ENCODE measurements around the gene GNRH2. TPM values are rescaled to one million over a fixed set of nuclear protein-coding genes. Genes with fewer than 3 reads are reported as not detected.
"Not testable (repeated sequence)": the region's sequence is repeated elsewhere in the genome, so short reads cannot be mapped to it uniquely, and the experiment has no call there.

The GNRH2 gene
- total RNA-seq, 4 donors from 2014 or later: not detected

DNA sequence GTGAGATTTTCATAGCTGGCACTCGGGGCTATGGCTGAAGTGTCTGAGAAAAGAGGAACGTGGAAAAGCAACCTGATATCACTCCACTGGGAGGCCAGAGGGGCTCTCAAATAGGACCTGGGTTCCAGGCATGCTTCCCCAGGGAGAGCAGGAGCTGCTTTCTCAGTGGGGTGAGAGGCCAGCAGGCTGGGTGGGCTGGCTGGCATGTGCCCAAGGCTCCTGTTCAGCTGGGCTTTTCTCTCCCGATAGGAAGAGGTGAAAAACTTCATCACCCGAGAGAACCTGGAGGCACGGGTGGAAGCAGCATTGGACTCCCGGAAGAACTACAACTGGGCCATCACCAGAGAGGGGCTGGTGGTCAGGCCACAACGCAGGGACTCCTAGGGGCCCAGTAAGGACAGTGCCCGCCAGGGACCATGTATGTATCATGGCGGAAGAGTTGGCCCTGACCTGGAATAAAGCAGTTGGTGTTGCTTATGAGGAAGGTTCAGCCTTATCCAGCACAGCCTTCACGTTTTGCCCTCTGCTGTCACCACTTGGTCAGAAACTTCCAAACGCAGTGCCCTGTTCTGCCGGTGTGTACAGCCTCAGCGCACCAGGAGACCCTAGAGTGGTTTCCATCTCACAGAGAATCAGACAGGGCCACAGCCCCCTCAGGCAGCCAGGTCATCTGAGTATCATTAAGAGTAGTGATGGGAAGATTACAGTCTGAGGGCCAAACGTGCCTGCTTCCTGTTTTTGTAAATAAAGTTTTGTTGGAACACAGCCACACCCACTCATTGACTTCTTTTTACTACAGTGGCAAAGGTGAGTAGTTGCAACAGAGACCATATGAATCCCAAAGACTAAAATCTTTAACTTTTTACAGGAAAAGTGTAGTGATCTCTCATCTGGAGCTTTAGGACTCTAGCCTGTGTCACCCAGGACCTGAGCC, 4.3 kb downstream of the GNRH2 start:
- TF ChIP-seq, protein P1, sequence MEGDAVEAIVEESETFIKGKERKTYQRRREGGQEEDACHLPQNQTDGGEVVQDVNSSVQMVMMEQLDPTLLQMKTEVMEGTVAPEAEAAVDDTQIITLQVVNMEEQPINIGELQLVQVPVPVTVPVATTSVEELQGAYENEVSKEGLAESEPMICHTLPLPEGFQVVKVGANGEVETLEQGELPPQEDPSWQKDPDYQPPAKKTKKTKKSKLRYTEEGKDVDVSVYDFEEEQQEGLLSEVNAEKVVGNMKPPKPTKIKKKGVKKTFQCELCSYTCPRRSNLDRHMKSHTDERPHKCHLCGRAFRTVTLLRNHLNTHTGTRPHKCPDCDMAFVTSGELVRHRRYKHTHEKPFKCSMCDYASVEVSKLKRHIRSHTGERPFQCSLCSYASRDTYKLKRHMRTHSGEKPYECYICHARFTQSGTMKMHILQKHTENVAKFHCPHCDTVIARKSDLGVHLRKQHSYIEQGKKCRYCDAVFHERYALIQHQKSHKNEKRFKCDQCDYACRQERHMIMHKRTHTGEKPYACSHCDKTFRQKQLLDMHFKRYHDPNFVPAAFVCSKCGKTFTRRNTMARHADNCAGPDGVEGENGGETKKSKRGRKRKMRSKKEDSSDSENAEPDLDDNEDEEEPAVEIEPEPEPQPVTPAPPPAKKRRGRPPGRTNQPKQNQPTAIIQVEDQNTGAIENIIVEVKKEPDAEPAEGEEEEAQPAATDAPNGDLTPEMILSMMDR (IDR thresholded peaks at IDR 0.05): no peak
- TF ChIP-seq POLR2A (IDR thresholded peaks at IDR 0.05): no peak
- no peak for DNase-seq (ENCODE audit: low spot score in 2 of 2)
- intact Hi-C loops (cut with DNase I; ENCODE audit: low total_unique reads): loop anchor here (10.0 kb wide), 1 partner anchor 277 kb away; no protein-coding TSS in a partner anchor
- no peak overlapping the region for H3K4me3 ChIP-seq (ENCODE audit: low read depth, poor library complexity, severe bottlenecking)
- 82 to 84% methylated on average over 14 of the region's 14 CpGs for whole genome bisulfite sequencing, 2 donors

DNA sequence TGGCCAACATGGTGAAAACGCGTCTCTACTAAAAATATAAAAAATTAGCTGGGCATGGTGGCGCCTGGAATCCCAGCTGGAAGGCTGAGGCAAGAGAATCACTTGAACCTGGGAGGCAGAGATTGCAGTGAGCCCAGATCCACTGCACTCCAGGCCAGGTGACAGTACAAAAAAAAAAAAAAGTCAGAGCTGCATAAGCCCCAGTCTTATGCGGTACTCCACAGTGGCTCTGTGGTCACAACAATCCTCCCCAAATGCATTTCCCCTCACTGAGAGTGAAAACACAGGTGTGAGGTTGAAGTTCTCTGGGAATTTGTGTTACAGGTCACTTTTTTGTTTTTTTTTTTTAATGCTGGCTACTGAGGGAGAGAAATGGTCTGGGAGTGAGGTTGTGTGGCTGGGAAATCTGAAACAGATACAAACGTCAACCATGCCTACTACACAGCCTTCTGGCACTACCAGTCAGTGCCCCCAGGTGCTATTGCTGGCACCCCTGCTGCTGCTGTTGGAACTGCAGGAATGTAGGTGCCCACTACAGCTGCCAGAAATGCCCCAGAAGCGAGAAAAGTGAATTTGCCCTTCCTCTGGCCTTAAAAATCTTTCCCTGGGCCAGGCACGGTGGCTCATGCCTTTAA, 8.1 kb downstream of the GNRH2 start:
- intact Hi-C loops (cut with DNase I; ENCODE audit: low total_unique reads): no loop called here
- no peak for TF ChIP-seq POLR2A (IDR thresholded peaks at IDR 0.05)
- TF ChIP-seq, protein P1 (IDR thresholded peaks at IDR 0.05): no peak
- WGBS, 2 donors: 58 to 66% methylated on average over 7 of the region's 7 CpGs
- no peak overlapping the region for H3K4me3 ChIP-seq (ENCODE audit: low read depth, poor library complexity, severe bottlenecking)
- DNase-seq (ENCODE audit: low spot score in 2 of 2): no peak

DNA sequence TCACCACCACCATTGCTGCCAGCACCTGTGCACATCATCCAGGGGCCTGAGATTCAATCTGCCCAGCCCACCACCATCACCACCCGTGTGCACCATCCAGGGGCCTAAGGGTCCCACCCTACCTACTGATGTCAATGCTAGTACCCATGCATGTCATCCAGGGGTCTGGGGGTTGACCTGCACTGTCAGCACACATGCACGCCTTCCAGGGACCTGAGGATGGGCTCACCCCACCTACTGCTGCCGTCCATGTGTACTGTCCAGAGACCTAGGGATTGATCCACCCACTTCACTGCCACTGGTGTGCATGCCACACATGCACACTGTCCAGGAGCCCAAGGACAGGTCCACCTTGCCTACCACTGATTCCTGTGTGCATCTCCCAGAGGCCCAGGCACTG, 16.1 kb downstream of the GNRH2 start:
- 100% methylated on average over 2 of the region's 3 CpGs; no CpG with 5 or more reads in 1 of the 2 donors for WGBS, 2 donors
- TF ChIP-seq, protein P1 (IDR thresholded peaks at IDR 0.05): no peak
- no peak overlapping the region for H3K4me3 ChIP-seq (ENCODE audit: low read depth, poor library complexity, severe bottlenecking)
- intact Hi-C loops (cut with DNase I; ENCODE audit: low total_unique reads): no loop called here
- DNase-seq (ENCODE audit: low spot score in 2 of 2): no peak

DNA sequence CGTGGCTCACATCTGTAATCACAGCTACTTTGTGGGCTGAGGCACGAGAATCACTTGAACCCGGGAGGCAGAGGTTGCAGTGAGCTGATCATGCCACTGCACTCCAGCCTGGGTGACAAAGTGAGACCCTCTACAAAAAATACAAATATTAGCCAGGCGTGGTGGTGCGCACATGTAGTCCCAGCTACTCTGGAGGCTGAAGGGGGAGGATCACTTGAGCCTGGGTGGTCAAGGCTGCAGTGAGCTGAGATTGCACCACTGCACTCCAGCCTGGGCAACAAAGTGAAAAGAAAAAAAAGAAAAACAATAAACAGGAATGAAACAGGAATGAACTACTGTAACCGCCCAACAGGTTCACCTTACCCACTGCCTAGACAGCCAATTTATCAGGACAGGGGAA, 20.7 kb downstream of the GNRH2 start:
- intact Hi-C loops (cut with DNase I; ENCODE audit: low total_unique reads): not testable (repeated sequence)
- 85 to 92% methylated on average over 6 of the region's 6 CpGs for WGBS, 2 donors

DNA sequence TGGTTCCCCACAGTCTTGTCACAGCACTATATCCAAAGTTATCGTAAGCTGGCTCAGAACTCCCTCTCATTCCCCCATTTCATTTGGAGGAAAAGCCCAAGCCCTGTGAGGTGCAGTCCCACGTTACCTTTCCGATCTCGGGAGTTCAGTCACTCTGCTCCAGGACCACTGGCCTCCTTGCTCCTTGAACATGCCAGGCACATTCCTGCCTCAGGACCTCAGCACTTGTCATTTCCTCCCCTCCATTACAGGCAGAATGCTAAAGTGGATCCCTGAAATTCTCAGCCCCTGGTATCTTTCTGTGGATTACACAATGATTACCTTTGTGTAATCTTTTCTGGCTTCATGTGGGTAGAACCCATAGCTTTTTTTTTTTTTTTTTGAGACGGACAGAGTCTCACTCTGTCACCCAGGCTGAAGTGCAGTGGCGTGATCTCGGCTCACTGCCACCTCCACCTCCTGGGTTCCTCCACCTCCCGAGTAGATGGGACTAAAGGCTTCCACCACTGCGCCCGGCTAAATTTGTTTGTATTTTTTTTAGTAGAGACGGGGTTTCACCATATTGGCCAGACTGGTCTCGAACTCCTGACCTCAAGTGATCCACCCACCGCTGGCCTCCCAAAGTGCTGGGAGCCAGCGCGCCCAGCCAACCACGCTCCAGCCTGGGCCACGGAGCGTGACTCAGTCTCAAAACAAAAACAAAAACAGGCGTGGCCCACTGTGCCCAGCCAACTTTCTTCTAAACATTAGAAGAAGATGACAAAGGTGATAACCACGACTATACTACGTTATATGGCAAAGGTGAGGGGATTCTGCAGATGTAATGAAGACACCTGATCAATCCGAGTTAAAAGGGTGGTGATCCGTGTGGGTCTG, 24.0 kb downstream of the GNRH2 start:
- no peak overlapping the region for H3K4me3 ChIP-seq (ENCODE audit: low read depth, poor library complexity, severe bottlenecking)
- TF ChIP-seq POLR2A (IDR thresholded peaks at IDR 0.05): no peak
- TF ChIP-seq, protein P1 (IDR thresholded peaks at IDR 0.05): no peak
- WGBS, 2 donors: 65 to 71% methylated on average over 23 of the region's 23 CpGs
- no peak for DNase-seq (ENCODE audit: low spot score in 2 of 2)
- intact Hi-C loops (cut with DNase I; ENCODE audit: low total_unique reads): no loop called here

More for the DNA sequence above, 20.7 kb downstream of the GNRH2 start:
- DNase-seq (ENCODE audit: low spot score in 2 of 2); H3K4me3 ChIP-seq (ENCODE audit: low read depth, poor library complexity, severe bottlenecking): not testable (repeated sequence)

Measured in lower leg skin (tissue), 4 donors.